GM12878 (cell line): ENCODE results near the gene CDKN3.
"Not testable (repeated sequence)": the region's sequence is repeated elsewhere in the genome, so short reads cannot be mapped to it uniquely, and the experiment has no call there.

Source experiments
- CBFB ChIP-seq: IDR thresholded peaks from 2 replicates; pipeline ENCODE4 v1.6.1; 2016; ENCODE audit warnings: antibody characterized with exemption, low read depth
- CTCF ChIP-seq, 3 experiments: IDR thresholded peaks in 2 of 3; conservative IDR thresholded peaks in 1 of 3; 2 replicates each; pipeline ENCODE4 v1.5.1; 2011; ENCODE audit warnings: low read depth in 3 of 3, low read length in 3 of 3, mild to moderate bottlenecking in 3 of 3, control low read depth in 2 of 3, moderate library complexity in 2 of 3, inconsistent platforms in 1 of 3, mixed read lengths in 1 of 3; ENCODE audit not compliant: control insufficient read depth in 2 of 3, insufficient read depth in 1 of 3; ENCODE audit errors: extremely low read depth in 1 of 3
- E2F8 ChIP-seq: fragments of 450-650 bp; IDR thresholded peaks from 2 replicates; pipeline ENCODE4 v1.6.1; 2018; ENCODE audit warnings: mild to moderate bottlenecking, low read depth, moderate library complexity; ENCODE audit not compliant: partially characterized antibody
- EZH2 ChIP-seq: IDR thresholded peaks from 2 replicates; pipeline ENCODE4 v1.6.1; 2012; ENCODE audit warnings: low read depth, mild to moderate bottlenecking, control low read depth, inconsistent platforms, low read length, borderline replicate concordance; ENCODE audit not compliant: control insufficient read depth
- FOS ChIP-seq: IDR thresholded peaks from 3 replicates; pipeline ENCODE4 v1.6.1; 2011; ENCODE audit warnings: borderline replicate concordance; ENCODE audit not compliant: insufficient read length; ENCODE audit errors: extremely low read depth
- FOXK2 ChIP-seq: fragments of 450-650 bp; IDR thresholded peaks from 2 replicates; pipeline ENCODE4 v1.6.1; 2017; ENCODE audit warnings: mild to moderate bottlenecking, moderate library complexity
- GATAD2B ChIP-seq: fragments of 450-650 bp; conservative IDR thresholded peaks from 2 replicates; pipeline ENCODE4 v1.6.1; 2017; ENCODE audit warnings: low read depth, mild to moderate bottlenecking, moderate library complexity
- HCFC1 ChIP-seq: fragments of 150-350 bp; IDR thresholded peaks from 2 replicates; pipeline ENCODE4 v1.6.1; 2014; ENCODE audit warnings: low read length
- JUNB ChIP-seq: IDR thresholded peaks from 2 replicates; pipeline ENCODE4 v1.6.1; 2016; ENCODE audit warnings: antibody characterized with exemption, mild to moderate bottlenecking
- POLR2A ChIP-seq: IDR thresholded peaks from 2 replicates; pipeline ENCODE4 v1.6.1; 2011; ENCODE audit warnings: low read depth, mild to moderate bottlenecking, low read length

GRCh38 chr14:54456820-54457608 lies 60.2 kb downstream of the CDKN3 start:
- not testable (repeated sequence) for TF ChIP-seq FOS; CBFB; CTCF (IDR thresholded peaks at IDR 0.05 in 2 of 3, conservative IDR thresholded peaks at IDR 0.05 in 1 of 3; ENCODE audit: control insufficient read depth in 2 of 3, extremely low read depth in 1 of 3, insufficient read depth in 1 of 3, low read depth in 3 of 3, low read length in 3 of 3); GATAD2B; FOXK2; E2F8; POLR2A; EZH2; HCFC1; JUNB
